ENCODE data around the gene GPR27.

GPR27 gene

GRCh38 chr3:71753701-71754609 is at the start of gene GPR27:
GPR27 (plus strand) TSS chr3:71753855; CDS start chr3:71754050, 195 bp downstream.
- DNase-seq: no peak

GRCh38 chr3:71704915-71705314 is 48.7 kb upstream of the GPR27 start:
- no peak for DNase-seq

- no peak for DNase-seq
Observed at GRCh38 chr3:71705681-71706080, 48.0 kb upstream of the GPR27 start.

- DNase-seq: no peak
Observed at GRCh38 chr3:71707595-71707994, 46.1 kb upstream of the GPR27 start.

GRCh38 chr3:71708476-71709105 is 45.1 kb upstream of the GPR27 start:
- DNase-seq: peak; percentile 66

GRCh38 chr3:71709908-71710511 is 43.6 kb upstream of the GPR27 start:
- no peak for DNase-seq

- DNase-seq: peak; percentile 69
Observed at GRCh38 chr3:71710906-71711494, 42.7 kb upstream of the GPR27 start.

- no peak for DNase-seq
Observed at GRCh38 chr3:71713041-71713440, 40.6 kb upstream of the GPR27 start.

- DNase-seq: no peak
Observed at GRCh38 chr3:71714595-71714994, 39.1 kb upstream of the GPR27 start.

- DNase-seq: no peak
Observed at GRCh38 chr3:71718072-71718471, 35.6 kb upstream of the GPR27 start.

- no peak for DNase-seq
Observed at GRCh38 chr3:71721002-71721401, 32.7 kb upstream of the GPR27 start.

GRCh38 chr3:71721651-71722157 is 32.0 kb upstream of the GPR27 start:
- DNase-seq: no peak

- DNase-seq: no peak
Observed at GRCh38 chr3:71722693-71723092, 31.0 kb upstream of the GPR27 start.

GRCh38 chr3:71723452-71724170 is 30.0 kb upstream of the GPR27 start:
- DNase-seq: no peak

- no peak for DNase-seq
Observed at GRCh38 chr3:71724171-71724453, 29.5 kb upstream of the GPR27 start.

GRCh38 chr3:71724584-71725270 is 28.9 kb upstream of the GPR27 start:
- DNase-seq: no peak

GRCh38 chr3:71725271-71725991 is 28.2 kb upstream of the GPR27 start, which contains the start of gene EIF4E3:
EIF4E3 (minus strand) TSS chr3:71725402; CDS start chr3:71725367, 35 bp downstream.
- DNase-seq: no peak

GRCh38 chr3:71726146-71726545 is 27.5 kb upstream of the GPR27 start:
- DNase-seq: no peak

GRCh38 chr3:71728632-71729342 is 24.9 kb upstream of the GPR27 start:
- no peak for DNase-seq

- no peak for DNase-seq
Observed at GRCh38 chr3:71732637-71733036, 21.0 kb upstream of the GPR27 start.

- no peak for DNase-seq
Observed at GRCh38 chr3:71733319-71733718, 20.3 kb upstream of the GPR27 start.
